ENCODE results near the gene ATP8B4. TPM values are rescaled to one million over a fixed set of nuclear protein-coding genes. Genes with fewer than 3 reads are reported as not detected.

ATP8B4 gene
- total and polyA plus RNA-seq, 10 of the 15 experiments (the other 5 are each of a cell fraction or from before 2014, with no cell fraction given): 0.02 to 0.94 (median 0.19) TPM

DNA sequence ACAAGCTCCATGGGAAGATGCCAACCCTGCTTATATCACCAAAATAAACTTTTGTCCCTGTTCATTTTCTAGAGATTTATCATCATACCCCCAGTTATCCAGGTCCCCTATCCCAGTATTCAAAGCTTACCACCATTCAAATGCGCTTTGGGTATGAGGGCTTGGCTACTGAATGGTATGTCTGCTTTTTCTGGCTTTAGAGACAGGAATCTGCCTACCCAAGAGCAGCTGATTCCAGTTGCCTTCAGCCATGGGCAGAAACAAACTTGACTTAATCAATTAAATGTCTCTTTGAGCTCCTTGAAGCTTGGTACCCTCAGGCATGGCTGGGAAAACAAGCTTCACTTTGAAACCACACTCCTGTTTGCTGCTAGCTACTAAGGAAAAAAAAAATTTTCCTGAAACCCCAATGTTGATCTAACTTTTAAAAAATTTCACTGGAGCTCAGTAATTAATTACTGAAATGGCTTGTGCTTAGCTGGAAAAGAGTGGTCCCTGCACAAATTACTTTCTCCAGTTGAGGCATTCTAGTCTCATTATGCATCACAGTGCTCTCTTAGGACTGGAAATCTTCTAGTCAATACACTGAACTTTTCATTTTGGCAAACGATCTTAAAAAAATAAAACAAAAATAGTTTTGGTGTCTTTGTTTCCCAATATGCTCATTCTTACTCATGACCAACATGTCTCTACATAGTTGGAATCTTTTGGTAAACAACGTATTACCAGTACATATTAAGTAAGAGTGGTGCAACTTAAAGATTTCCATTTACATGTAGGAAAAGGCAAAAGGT is 255.4 kb downstream of the ATP8B4 start (continued):
- TF ChIP-seq, protein P1, sequence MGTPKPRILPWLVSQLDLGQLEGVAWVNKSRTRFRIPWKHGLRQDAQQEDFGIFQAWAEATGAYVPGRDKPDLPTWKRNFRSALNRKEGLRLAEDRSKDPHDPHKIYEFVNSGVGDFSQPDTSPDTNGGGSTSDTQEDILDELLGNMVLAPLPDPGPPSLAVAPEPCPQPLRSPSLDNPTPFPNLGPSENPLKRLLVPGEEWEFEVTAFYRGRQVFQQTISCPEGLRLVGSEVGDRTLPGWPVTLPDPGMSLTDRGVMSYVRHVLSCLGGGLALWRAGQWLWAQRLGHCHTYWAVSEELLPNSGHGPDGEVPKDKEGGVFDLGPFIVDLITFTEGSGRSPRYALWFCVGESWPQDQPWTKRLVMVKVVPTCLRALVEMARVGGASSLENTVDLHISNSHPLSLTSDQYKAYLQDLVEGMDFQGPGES (IDR thresholded peaks at IDR 0.05): no peak
- TF ChIP-seq, protein P2, sequence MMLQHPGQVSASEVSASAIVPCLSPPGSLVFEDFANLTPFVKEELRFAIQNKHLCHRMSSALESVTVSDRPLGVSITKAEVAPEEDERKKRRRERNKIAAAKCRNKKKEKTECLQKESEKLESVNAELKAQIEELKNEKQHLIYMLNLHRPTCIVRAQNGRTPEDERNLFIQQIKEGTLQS (IDR thresholded peaks at IDR 0.05; ENCODE audit: borderline replicate concordance, extremely low read depth, low read depth, low read length): no peak
- TF ChIP-seq, protein P3, sequence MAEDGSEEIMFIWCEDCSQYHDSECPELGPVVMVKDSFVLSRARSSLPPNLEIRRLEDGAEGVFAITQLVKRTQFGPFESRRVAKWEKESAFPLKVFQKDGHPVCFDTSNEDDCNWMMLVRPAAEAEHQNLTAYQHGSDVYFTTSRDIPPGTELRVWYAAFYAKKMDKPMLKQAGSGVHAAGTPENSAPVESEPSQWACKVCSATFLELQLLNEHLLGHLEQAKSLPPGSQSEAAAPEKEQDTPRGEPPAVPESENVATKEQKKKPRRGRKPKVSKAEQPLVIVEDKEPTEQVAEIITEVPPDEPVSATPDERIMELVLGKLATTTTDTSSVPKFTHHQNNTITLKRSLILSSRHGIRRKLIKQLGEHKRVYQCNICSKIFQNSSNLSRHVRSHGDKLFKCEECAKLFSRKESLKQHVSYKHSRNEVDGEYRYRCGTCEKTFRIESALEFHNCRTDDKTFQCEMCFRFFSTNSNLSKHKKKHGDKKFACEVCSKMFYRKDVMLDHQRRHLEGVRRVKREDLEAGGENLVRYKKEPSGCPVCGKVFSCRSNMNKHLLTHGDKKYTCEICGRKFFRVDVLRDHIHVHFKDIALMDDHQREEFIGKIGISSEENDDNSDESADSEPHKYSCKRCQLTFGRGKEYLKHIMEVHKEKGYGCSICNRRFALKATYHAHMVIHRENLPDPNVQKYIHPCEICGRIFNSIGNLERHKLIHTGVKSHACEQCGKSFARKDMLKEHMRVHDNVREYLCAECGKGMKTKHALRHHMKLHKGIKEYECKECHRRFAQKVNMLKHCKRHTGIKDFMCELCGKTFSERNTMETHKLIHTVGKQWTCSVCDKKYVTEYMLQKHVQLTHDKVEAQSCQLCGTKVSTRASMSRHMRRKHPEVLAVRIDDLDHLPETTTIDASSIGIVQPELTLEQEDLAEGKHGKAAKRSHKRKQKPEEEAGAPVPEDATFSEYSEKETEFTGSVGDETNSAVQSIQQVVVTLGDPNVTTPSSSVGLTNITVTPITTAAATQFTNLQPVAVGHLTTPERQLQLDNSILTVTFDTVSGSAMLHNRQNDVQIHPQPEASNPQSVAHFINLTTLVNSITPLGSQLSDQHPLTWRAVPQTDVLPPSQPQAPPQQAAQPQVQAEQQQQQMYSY (CRISPR knock-in tag; IDR thresholded peaks at IDR 0.05): no peak

DNA sequence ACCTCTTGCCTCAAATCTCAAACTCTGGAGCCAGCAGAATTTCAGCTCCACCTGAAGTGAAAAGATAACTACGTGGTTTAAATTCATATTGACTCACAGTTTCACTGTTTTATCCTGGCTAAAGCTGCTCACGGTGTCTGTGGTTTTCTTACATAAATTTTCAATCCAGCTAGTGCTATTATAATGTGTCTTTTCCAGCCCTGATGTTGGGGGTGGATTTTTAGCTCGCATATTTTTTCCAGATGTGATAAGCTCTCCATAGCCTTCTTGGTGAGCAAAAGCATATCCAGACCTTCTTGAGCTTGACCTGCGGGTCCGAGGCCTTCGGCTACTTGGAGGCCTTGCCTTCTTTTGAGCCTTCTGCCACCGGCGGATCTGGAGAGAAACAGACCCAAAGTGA is 258.9 kb downstream of the ATP8B4 start:
- no peak overlapping the region for H3K4me2 ChIP-seq (ENCODE audit: control insufficient read depth, insufficient read depth)
- no peaks in the 10 kb centered on the region for H3K36me3 ChIP-seq (ENCODE audit: control insufficient read depth in 2 of 2, insufficient read depth in 2 of 2, low read length in 1 of 2)
- no peaks in the 10 kb centered on the region for H3K27me3 ChIP-seq (replicated peaks in 1 of 2; ENCODE audit: control insufficient read depth in 2 of 2, insufficient read depth in 2 of 2, low read length in 1 of 2)
- ATAC-seq (no peak), FAIRE-seq (no peak), DNase-seq (ENCODE audit: low read depth, low spot score) (no peak)
- H3K27ac ChIP-seq (ENCODE audit: control insufficient read depth, insufficient read depth): no peak overlapping the region
- no peak overlapping the region for H3K4me3 ChIP-seq
- ChIA-PET POLR2A (no interaction called here), SMC1A (ENCODE audit: uncharacterized antibody, unreplicated experiment) (interaction anchor here (0.7 kb wide), 1 partner anchor 34 kb away, joined by 3 read pairs; no protein-coding TSS in a partner anchor), CTCF (interaction anchor here (1.4 kb wide), 1 partner anchor 15 kb away, joined by 3 read pairs; no protein-coding TSS in a partner anchor), RAD21 (ENCODE audit: unreplicated experiment) (no interaction called here)
- H4K20me1 ChIP-seq (ENCODE audit: control insufficient read depth, insufficient read depth): no peaks in the 10 kb centered on the region
- no TSS peak for BruUV-seq (replicated peaks)
- no peak overlapping the region for H2AFZ ChIP-seq (ENCODE audit: control insufficient read depth, low read depth, low read length)
- intact Hi-C loops (cut with micrococcal nuclease; ENCODE audit: unreplicated experiment): no loop called here
- no peaks in the 10 kb centered on the region for H3K9me3 ChIP-seq (replicated peaks; ENCODE audit: control insufficient read depth, insufficient read depth, low read length)
- in situ Hi-C loops (cut with MboI): no loop called here
- H3K79me2 ChIP-seq (ENCODE audit: control insufficient read depth, insufficient read depth, low read length): no peaks in the 10 kb centered on the region
- H3K4me1 ChIP-seq (ENCODE audit: control insufficient read depth, insufficient read depth, low read length): no peaks in the 10 kb centered on the region
- 34% methylated on average over 8 of the region's 8 CpGs for WGBS (ENCODE audit: insufficient coverage, insufficient replicate concordance, low lambda C conversion rate, missing lambda C conversion rate)
- H3K9ac ChIP-seq (ENCODE audit: control insufficient read depth, insufficient read depth, low read length): no peak overlapping the region
- TF ChIP-seq BACH1 (IDR thresholded peaks at IDR 0.05; ENCODE audit: borderline replicate concordance): no peak
- no peak for TF ChIP-seq CHD4 (IDR thresholded peaks at IDR 0.05)
- TF ChIP-seq ZNF274 (IDR thresholded peaks at IDR 0.05; ENCODE audit: insufficient read depth, insufficient read length): no peak
- no peak for TF ChIP-seq ATF7 (IDR thresholded peaks at IDR 0.05; ENCODE audit: low read depth)
- TF ChIP-seq, protein P4, sequence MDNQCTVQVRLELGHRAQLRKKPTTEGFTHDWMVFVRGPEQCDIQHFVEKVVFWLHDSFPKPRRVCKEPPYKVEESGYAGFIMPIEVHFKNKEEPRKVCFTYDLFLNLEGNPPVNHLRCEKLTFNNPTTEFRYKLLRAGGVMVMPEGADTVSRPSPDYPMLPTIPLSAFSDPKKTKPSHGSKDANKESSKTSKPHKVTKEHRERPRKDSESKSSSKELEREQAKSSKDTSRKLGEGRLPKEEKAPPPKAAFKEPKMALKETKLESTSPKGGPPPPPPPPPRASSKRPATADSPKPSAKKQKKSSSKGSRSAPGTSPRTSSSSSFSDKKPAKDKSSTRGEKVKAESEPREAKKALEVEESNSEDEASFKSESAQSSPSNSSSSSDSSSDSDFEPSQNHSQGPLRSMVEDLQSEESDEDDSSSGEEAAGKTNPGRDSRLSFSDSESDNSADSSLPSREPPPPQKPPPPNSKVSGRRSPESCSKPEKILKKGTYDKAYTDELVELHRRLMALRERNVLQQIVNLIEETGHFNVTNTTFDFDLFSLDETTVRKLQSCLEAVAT (IDR thresholded peaks at IDR 0.05): no peak
- no peak for TF ChIP-seq IKZF2 (IDR thresholded peaks at IDR 0.05)
- TF ChIP-seq IKZF1 (conservative IDR thresholded peaks at IDR 0.05): no peak
- TF ChIP-seq POLR2AphosphoS2 (IDR thresholded peaks at IDR 0.05; ENCODE audit: low read depth, low read length): no peak
- no peak for TF ChIP-seq NRF1 (conservative IDR thresholded peaks at IDR 0.05; ENCODE audit: low read depth, low read length)

Data from GM12878 (cell line).